GM21390 (cell line): Measurements from ENCODE around the gene DDHD1.
"Not testable (repeated sequence)": the region's sequence is repeated elsewhere in the genome, so short reads cannot be mapped to it uniquely, and the experiment has no call there.

Experiments used
- ATAC-seq: cut with Tn5 transposase; IDR thresholded peaks from one replicate; pipeline ENCODE4 v1.9.1; 2021; ENCODE audit not compliant: unreplicated experiment

DDHD1 gene

GRCh38 chr14:53152887-53153701, at the start of gene DDHD1:
DDHD1 (minus strand) TSS chr14:53153323; CDS start chr14:53153098, 225 bp downstream.
- ATAC-seq = peak; percentile 72

- ATAC-seq = no peak
Measured at GRCh38 chr14:53195949-53196348, 42.8 kb upstream of the DDHD1 start.

GRCh38 chr14:53193193-53193592, 40.1 kb upstream of the DDHD1 start:
- ATAC-seq = no peak

- no peak for ATAC-seq
Measured at GRCh38 chr14:53192052-53192760, 39.1 kb upstream of the DDHD1 start.

- ATAC-seq = peak; percentile 61
Measured at GRCh38 chr14:53190938-53191337, 37.8 kb upstream of the DDHD1 start.

GRCh38 chr14:53187921-53188463, 34.9 kb upstream of the DDHD1 start:
- no peak for ATAC-seq

DNA sequence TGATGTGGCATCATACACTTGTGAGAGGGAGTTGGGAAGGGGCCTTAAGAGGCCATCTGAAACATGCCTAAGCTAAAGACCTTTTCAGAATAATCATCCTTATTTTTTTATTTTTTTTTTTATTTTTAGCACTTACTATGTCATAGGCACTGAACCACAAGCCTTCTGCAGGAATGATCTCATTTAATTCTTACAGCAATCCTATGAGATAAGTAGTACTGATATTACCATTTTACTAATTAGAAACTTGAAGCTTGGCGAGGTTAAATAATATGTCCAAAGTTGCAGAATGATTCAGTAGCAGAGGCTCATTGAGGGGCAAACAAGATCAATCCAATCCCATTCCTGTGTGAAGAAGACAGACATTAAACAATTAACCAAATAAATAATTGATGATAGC, 33.4 kb upstream of the DDHD1 start:
- ATAC-seq = no peak

- no peak for ATAC-seq
Measured at GRCh38 chr14:53183611-53184010, 30.5 kb upstream of the DDHD1 start.

GRCh38 chr14:53183056-53183455, 29.9 kb upstream of the DDHD1 start:
- no peak for ATAC-seq

- ATAC-seq = not testable (repeated sequence)
Measured at GRCh38 chr14:53181463-53182081, 28.4 kb upstream of the DDHD1 start.

DNA sequence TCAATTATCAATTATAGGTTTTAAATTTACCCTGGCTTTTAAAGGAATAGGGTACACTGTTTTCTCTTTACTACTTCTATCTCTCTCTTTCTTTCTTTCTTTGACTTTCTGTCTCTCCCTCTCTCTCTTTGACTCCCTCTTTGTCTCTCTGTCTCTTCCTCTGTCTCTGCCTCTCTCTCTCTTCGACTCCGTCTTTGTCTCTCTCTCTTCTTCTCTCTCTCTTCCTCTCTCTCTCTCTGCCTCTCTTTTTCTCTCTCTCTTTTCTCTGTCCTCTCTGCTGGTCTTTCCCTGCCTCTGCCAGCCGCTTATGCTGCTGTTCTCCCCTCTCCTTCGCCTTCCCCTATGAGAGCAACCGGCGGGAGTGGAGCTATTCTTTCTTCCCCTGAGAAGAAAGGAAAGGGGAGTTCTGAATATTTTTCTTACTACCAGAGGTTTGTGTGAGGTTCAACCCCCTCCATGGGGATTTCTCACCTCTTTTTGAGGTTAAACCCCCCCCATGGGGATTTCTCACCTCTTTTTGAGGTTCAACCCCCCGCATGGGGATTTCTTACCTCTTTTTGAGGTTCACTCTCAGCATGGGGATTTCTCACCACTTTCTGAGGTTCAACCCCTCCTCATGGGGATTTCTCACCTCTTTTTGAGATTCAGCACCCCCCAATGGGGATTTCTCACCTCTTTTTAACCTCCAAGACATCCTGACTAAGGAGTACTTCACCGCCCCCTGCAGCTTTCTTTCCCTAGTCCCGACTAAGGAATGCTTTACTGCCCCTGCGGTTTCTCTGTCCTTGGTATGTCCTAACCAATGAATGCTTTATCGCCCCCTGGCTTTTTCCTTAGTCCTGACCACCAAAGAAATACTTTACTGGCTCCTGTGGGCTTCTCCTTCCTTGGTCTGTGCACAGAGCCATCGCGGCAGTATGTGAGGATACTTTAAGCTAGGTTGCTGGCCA, 27.4 kb upstream of the DDHD1 start:
- no peak for ATAC-seq

GRCh38 chr14:53179486-53180005, 26.4 kb upstream of the DDHD1 start:
- ATAC-seq = not testable (repeated sequence)

GRCh38 chr14:53175375-53175774, 22.3 kb upstream of the DDHD1 start:
- ATAC-seq = no peak

DNA sequence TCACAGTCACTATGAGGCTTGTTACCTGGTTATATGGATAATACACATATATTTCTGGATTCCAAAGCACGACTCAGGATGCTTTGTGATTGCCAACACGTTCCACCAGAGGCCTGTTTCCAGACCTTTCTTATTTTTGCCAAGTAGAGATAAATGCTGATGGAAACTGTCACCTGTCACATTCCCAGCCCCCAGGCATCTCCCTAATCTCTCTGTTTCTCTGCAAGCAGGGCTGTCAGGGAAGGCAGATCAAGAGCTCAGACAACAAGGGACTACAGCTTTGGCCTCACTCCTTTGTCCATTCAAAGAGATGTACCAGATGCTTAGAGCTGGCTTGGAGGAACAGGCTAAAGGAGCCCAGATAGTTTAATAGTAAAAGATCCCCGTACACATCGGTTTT, 21.8 kb upstream of the DDHD1 start:
- ATAC-seq = no peak

DNA sequence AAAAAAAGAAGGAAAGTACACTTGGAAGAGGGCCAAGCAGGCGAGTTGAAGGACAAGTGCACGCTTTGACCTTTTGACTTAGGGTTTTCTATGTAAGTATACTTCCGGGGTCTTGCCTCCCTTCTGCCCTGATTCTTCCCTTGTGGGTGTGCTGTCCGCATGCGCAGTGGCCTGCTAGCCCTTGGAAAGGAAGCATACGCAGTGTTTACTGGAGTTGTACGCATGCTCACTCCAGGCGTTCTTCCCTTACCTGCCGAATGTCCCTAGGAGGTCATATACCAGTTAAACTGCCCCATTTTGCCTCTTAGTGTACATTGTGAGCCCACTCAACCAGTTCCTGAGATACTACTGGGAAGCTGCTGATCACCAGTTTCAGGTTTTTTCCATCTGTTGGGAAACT, 15.7 kb upstream of the DDHD1 start:
- ATAC-seq = no peak

GRCh38 chr14:53167602-53168328, 14.6 kb upstream of the DDHD1 start:
- ATAC-seq = no peak

DNA sequence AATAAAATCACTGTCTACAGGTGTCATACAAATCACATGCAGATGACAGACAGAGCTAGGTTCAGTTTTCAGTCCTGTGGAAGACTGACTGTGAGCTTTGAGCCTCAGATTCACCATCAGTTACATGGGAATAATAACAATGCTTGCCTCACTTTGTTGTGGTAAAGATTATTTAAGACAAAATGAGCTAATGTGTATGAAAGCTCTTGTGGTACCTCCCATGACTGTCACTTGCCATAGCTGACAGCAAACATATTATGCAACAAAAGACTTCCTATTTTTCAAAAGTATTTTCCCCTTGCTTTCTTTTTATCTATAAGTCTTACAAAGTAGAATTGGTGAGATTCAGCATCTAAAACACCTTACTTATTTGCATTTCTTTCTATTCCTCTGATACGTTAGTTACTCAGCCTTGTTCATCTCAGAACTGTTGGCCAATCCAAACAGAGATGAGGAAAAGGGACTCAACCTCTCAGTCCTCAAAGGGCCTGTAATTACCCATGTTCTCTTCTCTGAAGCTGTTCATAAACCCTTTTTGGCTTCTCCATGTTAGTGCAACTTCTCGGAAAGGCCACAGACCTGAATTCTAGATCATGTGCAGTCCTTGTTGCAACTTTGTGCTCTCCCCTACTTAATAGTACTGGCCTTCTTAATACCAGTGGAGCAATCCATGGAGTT, 8.8 kb upstream of the DDHD1 start:
- no peak for ATAC-seq

DNA sequence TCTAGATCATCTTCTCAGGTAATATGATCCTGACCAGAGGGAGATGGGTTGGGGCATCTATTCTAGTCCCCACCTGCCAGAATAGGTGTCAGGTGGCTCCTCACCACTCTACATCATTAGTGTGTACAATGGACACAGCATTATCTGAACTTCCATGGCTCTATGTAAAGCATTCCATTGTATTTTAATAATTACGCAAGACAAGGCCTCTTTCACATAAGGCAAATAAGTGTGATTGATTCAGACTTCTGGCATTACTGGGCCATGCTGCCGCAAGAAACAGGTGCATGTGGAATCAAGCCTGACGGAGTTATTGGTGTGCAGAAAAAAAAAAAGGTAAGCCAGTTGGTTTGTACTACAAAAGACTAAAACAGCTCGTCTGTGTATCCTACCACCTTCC, 3.1 kb upstream of the DDHD1 start:
- no peak for ATAC-seq

- no peak for ATAC-seq
Measured at GRCh38 chr14:53153702-53154112, 584 bp upstream of the DDHD1 start.
